ENCODE measurements around the gene TBL1X.

The TBL1X gene

DNA sequence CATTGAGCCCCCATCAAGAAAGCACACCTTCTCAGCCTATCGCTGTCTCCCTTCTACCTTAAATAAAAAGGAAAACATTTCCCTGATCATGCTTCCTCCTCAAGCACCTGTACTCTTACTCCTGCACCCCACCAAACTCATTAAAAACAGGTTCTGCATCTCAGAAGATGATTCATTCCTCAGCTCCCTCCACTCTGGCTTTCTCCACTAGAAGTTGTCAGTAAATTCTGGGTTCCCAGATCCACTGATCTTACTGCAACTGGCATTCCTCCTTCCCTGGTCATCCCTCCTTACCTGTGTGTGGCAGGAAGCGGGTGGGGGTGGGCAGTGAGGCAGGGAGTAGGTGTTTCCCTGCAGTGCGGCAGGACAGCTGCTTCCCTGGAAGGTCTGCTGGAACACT, 192.0 kb downstream of the TBL1X start:
- no peak for DNase-seq (ENCODE audit: low spot score)
- in situ Hi-C loops (cut with MboI; ENCODE audit: low sequenced_read_pairs, unreplicated experiment) = no loop called here
- TF ChIP-seq, protein P1, sequence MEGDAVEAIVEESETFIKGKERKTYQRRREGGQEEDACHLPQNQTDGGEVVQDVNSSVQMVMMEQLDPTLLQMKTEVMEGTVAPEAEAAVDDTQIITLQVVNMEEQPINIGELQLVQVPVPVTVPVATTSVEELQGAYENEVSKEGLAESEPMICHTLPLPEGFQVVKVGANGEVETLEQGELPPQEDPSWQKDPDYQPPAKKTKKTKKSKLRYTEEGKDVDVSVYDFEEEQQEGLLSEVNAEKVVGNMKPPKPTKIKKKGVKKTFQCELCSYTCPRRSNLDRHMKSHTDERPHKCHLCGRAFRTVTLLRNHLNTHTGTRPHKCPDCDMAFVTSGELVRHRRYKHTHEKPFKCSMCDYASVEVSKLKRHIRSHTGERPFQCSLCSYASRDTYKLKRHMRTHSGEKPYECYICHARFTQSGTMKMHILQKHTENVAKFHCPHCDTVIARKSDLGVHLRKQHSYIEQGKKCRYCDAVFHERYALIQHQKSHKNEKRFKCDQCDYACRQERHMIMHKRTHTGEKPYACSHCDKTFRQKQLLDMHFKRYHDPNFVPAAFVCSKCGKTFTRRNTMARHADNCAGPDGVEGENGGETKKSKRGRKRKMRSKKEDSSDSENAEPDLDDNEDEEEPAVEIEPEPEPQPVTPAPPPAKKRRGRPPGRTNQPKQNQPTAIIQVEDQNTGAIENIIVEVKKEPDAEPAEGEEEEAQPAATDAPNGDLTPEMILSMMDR (IDR thresholded peaks at IDR 0.05; ENCODE audit: borderline replicate concordance, control extremely low read depth, extremely low read depth, insufficient read depth, missing control alignments) = no peak

DNA sequence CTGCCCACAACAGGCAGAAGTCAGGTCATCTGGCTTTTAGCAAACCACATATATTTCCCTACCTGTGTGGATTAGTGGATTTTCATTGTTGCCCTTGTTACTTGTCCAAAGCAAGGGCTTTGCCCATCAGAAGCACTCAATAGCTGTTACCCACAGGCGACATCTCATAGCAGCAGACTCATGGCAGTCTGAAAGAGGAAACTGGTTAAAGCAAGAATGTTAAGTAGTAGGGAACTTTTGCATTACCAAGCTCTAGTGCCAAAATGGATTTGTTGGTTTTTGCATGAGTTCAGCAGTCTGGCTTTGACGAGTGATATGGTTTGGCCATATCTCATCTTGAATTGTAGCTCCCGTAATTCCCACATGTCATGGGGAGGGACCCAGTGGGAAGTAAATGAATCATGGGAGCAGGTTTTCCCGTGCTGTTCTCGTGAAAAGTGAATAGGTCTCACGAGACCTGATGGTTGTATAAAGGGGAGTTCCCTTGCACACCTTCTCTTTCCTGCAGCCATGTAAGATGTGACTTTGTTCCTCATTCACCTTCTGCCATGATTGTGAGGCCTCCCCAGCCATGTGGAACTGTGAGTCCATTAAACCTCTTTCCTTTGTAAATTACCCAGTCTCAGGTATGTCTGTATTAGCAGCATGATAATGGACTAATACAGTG, 192.9 kb downstream of the TBL1X start:
- TF ChIP-seq, protein P1 (IDR thresholded peaks at IDR 0.05; ENCODE audit: borderline replicate concordance, control extremely low read depth, extremely low read depth, insufficient read depth, missing control alignments) = no peak
- in situ Hi-C loops (cut with MboI; ENCODE audit: low sequenced_read_pairs, unreplicated experiment) = no loop called here
- no peak for DNase-seq (ENCODE audit: low spot score)

DNA sequence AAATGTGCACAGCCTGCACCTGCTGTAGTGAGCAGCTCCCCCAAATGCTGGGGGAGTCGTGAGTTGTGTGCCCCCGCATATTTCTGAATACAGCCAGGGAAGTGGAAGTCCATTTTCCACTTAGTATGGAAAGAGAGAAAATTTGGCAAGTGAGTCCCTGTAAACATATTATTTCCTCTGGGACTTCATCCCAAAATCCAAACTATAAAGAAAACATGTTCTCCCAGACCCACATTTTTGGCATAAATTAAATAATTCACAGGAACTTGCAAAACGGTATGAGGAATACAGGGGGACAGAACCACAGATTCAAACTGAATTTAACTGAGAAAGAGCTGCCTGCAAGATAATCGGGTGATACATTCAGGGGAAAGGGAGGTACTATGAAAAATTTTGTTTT, 193.6 kb downstream of the TBL1X start:
- TF ChIP-seq, protein P1 (IDR thresholded peaks at IDR 0.05; ENCODE audit: borderline replicate concordance, control extremely low read depth, extremely low read depth, insufficient read depth, missing control alignments) = no peak
- no peak for DNase-seq (ENCODE audit: low spot score)
- in situ Hi-C loops (cut with MboI; ENCODE audit: low sequenced_read_pairs, unreplicated experiment) = no loop called here

DNA sequence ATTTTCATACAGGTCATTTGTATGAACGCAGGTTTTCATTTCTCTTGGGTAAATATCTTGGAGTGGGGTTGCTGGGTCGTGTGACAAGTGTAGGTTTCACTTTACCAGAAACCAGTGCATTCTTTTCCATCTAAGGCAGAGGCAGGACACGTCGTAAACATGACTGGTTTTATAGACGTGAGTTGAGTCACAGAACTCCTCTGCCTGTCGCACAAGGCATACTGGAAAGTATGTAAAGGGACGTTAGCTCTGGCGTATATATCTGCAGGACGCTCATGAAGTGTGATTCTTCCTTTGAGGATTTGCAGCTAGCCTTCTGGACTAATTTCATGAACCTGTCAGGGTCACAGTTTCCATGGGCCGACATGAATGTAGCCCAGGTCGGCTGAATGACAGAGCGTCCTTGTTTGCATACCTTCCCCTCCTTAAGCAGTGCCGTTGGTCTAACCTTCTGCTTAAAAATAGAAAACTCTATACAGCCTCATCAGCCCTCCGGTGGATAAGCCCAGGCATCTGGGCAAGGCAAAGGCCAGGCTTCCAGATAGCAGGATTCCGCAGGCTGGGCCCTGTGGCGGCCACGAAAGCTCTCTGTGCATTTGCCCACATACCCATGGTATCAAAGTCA, 194.8 kb downstream of the TBL1X start:
- no peak for DNase-seq (ENCODE audit: low spot score)
- TF ChIP-seq, protein P1 (IDR thresholded peaks at IDR 0.05; ENCODE audit: borderline replicate concordance, control extremely low read depth, extremely low read depth, insufficient read depth, missing control alignments) = no peak
- in situ Hi-C loops (cut with MboI; ENCODE audit: low sequenced_read_pairs, unreplicated experiment) = no loop called here

DNA sequence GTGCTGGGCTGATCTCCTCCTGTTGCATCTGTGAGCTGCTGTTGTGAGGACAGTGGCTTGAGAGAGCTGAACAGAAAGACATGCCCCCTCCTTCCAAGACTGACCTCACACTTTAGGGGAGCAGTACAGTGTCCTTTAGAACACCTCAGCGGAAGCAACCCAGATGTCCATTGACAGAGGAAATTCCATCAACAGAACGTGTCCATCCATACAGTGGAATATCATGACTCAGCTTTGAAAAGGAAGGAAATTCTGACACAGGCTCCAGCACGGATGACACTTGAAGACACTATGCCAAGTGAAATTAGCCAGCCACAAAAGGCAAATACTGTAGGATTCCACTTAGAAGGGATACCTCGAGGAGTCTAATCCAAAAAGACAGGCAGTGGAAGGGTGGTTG, 197.3 kb downstream of the TBL1X start:
- in situ Hi-C loops (cut with MboI; ENCODE audit: low sequenced_read_pairs, unreplicated experiment) = no loop called here
- DNase-seq (ENCODE audit: low spot score) = no peak
- TF ChIP-seq, protein P1 (IDR thresholded peaks at IDR 0.05; ENCODE audit: borderline replicate concordance, control extremely low read depth, extremely low read depth, insufficient read depth, missing control alignments) = no peak

DNA sequence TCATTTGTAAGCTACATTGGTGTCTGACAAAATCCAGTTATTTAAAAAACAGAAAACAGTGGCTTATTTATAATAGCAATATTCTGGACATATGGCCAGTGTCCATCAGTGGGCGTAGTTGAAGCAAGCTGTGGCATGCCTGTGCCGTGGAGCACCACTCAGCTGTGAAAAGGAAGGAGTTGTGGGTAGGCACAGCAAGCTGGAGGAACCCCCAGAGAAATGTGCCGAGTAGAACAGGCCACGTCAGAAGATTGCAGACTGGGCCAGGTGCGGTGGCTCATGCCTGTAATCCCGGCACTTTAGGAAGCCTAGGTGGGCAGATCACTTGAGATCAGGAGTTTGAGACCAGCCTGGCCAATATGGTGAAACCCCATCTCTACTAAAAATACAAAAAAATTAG, 198.4 kb downstream of the TBL1X start:
- in situ Hi-C loops (cut with MboI; ENCODE audit: low sequenced_read_pairs, unreplicated experiment) = no loop called here
- TF ChIP-seq, protein P1 (IDR thresholded peaks at IDR 0.05; ENCODE audit: borderline replicate concordance, control extremely low read depth, extremely low read depth, insufficient read depth, missing control alignments) = no peak
- DNase-seq (ENCODE audit: low spot score) = no peak
